ENCODE results near the gene TRDN.

- TF ChIP-seq, protein P1, sequence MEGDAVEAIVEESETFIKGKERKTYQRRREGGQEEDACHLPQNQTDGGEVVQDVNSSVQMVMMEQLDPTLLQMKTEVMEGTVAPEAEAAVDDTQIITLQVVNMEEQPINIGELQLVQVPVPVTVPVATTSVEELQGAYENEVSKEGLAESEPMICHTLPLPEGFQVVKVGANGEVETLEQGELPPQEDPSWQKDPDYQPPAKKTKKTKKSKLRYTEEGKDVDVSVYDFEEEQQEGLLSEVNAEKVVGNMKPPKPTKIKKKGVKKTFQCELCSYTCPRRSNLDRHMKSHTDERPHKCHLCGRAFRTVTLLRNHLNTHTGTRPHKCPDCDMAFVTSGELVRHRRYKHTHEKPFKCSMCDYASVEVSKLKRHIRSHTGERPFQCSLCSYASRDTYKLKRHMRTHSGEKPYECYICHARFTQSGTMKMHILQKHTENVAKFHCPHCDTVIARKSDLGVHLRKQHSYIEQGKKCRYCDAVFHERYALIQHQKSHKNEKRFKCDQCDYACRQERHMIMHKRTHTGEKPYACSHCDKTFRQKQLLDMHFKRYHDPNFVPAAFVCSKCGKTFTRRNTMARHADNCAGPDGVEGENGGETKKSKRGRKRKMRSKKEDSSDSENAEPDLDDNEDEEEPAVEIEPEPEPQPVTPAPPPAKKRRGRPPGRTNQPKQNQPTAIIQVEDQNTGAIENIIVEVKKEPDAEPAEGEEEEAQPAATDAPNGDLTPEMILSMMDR (IDR thresholded peaks at IDR 0.05) = no peak
- TF ChIP-seq POLR2A (IDR thresholded peaks at IDR 0.05) = no peak
These were observed 403.4 kb downstream of the TRDN start for GRCh38 chr6:123233336-123233735.

Data from body of pancreas (tissue), 4 donors.